ENCODE measurements around the gene TREH. TPM values are rescaled to one million over a fixed set of nuclear protein-coding genes. Genes with fewer than 3 reads are reported as not detected.

Gene TREH
- total RNA-seq, 1 experiment from 2014 or later: not detected

DNA sequence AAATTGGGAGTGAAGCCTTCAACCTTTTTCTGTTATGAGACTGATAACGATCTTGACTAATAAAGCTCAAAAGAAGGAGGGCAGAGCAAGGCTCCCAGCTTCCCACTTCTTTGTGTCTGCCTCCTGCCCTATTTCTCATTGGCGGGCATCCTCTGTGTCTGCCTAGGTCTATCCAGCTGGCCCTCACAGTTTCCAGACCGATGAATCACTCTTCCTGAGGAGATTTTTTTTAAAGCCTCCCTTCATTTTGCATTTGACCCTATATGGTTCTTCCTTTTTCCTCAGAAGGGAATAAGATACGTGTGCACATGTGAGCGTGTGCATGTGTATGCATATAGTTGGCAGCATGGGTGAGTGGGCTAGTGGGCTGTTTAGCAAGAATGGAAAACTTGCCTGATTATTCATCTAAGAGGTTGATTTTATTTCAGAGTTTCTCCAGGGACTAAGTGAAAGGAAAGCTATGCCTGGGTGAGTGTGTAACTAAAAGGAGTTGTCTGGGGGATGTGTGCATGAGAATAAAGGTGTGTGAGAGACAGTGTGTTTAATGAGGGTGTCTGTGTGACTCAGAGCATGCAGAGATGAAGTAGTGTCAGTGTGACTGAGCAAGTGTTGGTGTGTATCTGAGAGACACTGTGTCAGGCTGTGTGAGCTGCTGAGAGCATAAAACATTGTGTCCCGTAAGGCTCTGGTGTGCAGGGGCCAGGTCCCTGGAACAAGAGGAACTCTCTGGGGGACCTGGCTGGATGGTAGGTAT, 59.8 kb downstream of the TREH start:
- Mint-ChIP-seq H3K4me1 (peaks cover 71 to 75% of the 10 kb centered on the region in 2 experiments), H3K9me3 (no peaks in the 10 kb centered on the region), H3K36me3 (ENCODE audit: insufficient read depth in 1 of 3, low read depth in 3 of 3) (peaks cover 2 to 9% (median 4%) of the 10 kb centered on the region in 3 experiments; a peak in 6 of 7 replicates), H3K4me3 (peak overlapping the region in 1 of 2 experiments; percentile 41; a peak in 1 of 5 replicates), H3K27me3 (ENCODE audit: low read depth) (no peaks in the 10 kb centered on the region), H3K27ac (peak overlapping the region in 2 of 3 experiments; percentile 16 to 46; a peak in 5 of 7 replicates)
- Histone ChIP-seq H3K27me3 (ENCODE audit: insufficient read depth, low read length) (no peaks in the 10 kb centered on the region; the same call in 1 of the 2 replicates), H3K79me1 (ENCODE audit: insufficient read depth, low read depth, low read length, poor library complexity, severe bottlenecking) (no peaks in the 10 kb centered on the region), H2BK20ac (ENCODE audit: low read depth, low read length, poor library complexity, severe bottlenecking) (no peak overlapping the region), H3K4me2 (ENCODE audit: insufficient read depth, insufficient read length, low read length) (no peak overlapping the region), H4K20me1 (ENCODE audit: control insufficient read depth, insufficient read depth, insufficient read length) (no peaks in the 10 kb centered on the region), H3K56ac (ENCODE audit: insufficient read length, low read depth, low read length) (no peak overlapping the region), H3K27ac (ENCODE audit: insufficient read length, low read depth, low read length) (no peak overlapping the region), H3K79me2 (ENCODE audit: insufficient read depth, low read length) (no peaks in the 10 kb centered on the region; the same call in 1 of the 2 replicates), H2AK5ac (ENCODE audit: insufficient read length, low read length) (no peak overlapping the region), H3K23ac (ENCODE audit: insufficient read length, low read depth, low read length) (no peak overlapping the region), H3K18ac (ENCODE audit: insufficient read length, low read depth, low read length) (no peak overlapping the region), H2BK15ac (ENCODE audit: low read depth, low read length) (no peak overlapping the region), H3K14ac (ENCODE audit: insufficient read depth, low read length) (no peak overlapping the region), H3K23me2 (ENCODE audit: insufficient read length, low read depth, low read length, poor library complexity, severe bottlenecking) (peaks cover 9% of the 10 kb centered on the region), H2BK12ac (ENCODE audit: insufficient read length, low read depth, low read length) (no peak overlapping the region), H3T11ph (ENCODE audit: low read length) (no peak overlapping the region), H2BK120ac (ENCODE audit: low read depth, low read length, poor library complexity, severe bottlenecking) (no peak overlapping the region), H3K4me1 (ENCODE audit: insufficient read depth, low read length) (peaks cover 10% of the 10 kb centered on the region; the same call in 1 of the 2 replicates), H3K4ac (ENCODE audit: low read depth, low read length) (no peak overlapping the region), H4K91ac (ENCODE audit: insufficient read length, low read depth, low read length) (no peak overlapping the region), H4K5ac (ENCODE audit: insufficient read length, low read depth, low read length) (no peak overlapping the region), H4K8ac (replicated peaks; ENCODE audit: insufficient read length, low read depth, low read length) (no peak overlapping the region), H3K9ac (ENCODE audit: extremely low read depth, insufficient read length, low read length) (no peak overlapping the region), H3K9me3 (ENCODE audit: control insufficient read depth, low read depth, low read length) (no peaks in the 10 kb centered on the region), H2AFZ (ENCODE audit: low read length) (no peak overlapping the region), H2BK5ac (ENCODE audit: insufficient read length, low read length) (no peak overlapping the region)
- no peak for TF ChIP-seq CTCF (conservative IDR thresholded peaks at IDR 0.05)
- no CpG with 5 or more reads among the region's 6 CpGs for WGBS (ENCODE audit: extremely low coverage, insufficient read length, low lambda C conversion rate)
- DNase-seq: no peak

Data from H9 (cell line).